H1 (cell line): Measurements from ENCODE around the gene NUDCD2. TPM values are rescaled to one million over a fixed set of nuclear protein-coding genes. Genes with fewer than 3 reads are reported as not detected.

ENCODE experiments used
- FOSL1 ChIP-seq: IDR thresholded peaks from 2 replicates; pipeline ENCODE4 v1.6.1; 2011; ENCODE audit warnings: mild to moderate bottlenecking, low read depth, low read length, moderate library complexity; ENCODE audit not compliant: insufficient read depth
- JUN ChIP-seq: IDR thresholded peaks from 2 replicates; pipeline ENCODE4 v1.6.1; 2011; ENCODE audit warnings: low read depth, mild to moderate bottlenecking, improper control_type of control experiment, low read length
- JUND ChIP-seq: IDR thresholded peaks from 2 replicates; pipeline ENCODE4 v1.6.1; 2011; ENCODE audit warnings: mild to moderate bottlenecking, improper control_type of control experiment, low read length
- PHF8 ChIP-seq: fragments of 200-600 bp; sonication (generic); conservative IDR thresholded peaks from 2 replicates; pipeline ENCODE4 v1.7.1; 2012; ENCODE audit warnings: low read depth, mild to moderate bottlenecking, inconsistent platforms, low read length, moderate library complexity
- TAF1 ChIP-seq: IDR thresholded peaks from 2 replicates; pipeline ENCODE4 v1.6.1; 2011; ENCODE audit warnings: mild to moderate bottlenecking, low read depth, low read length
- YY1 ChIP-seq: IDR thresholded peaks from 2 replicates; pipeline ENCODE4 v1.6.1; 2011; ENCODE audit warnings: low read depth, mild to moderate bottlenecking, low read length
- polyA plus RNA-seq, 7 experiments: library from polyadenylated mRNA; depleted of rRNA in 3 of 7; stranded (reverse) in 5 of 7; unstranded in 2 of 7; fragments of >200 nt in 5 of 7; fragments of 200-250 nt in 2 of 7; gene quantifications; 1 replicate in 5 of 7; 2 replicates in 1 of 7; 4 replicates in 1 of 7; pipeline versions ENCODE4 v1.2.1 to v1.2.3, GENCODE V29; 2011 to 2013; ENCODE audit warnings: missing spikeins in 2 of 7, mixed read lengths in 2 of 7
- total RNA-seq: library from RNA; stranded (reverse); fragmentation: NEBNext Ultra II Directional; extraction: Animal tissue kit (Norgen Biotek cat#: 25700); gene quantifications from 2 replicates; pipeline ENCODE4 v1.2.1, GENCODE V29; 2021

The NUDCD2 gene
- total and polyA plus RNA-seq, 2 of the 8 experiments (the other 6 are each of a cell fraction or from before 2014, with no cell fraction given) = 12.2 to 59.5 TPM

- TF ChIP-seq FOSL1 (no peak), PHF8 (no peak), YY1 (no peak), JUN (no peak), TAF1 (no peak), JUND (no peak)
Measured at GRCh38 chr5:163433271-163433670, 26.6 kb downstream of the NUDCD2 start (continued).
